ENCODE results near the gene SPOCK1. TPM values are rescaled to one million over a fixed set of nuclear protein-coding genes. Genes with fewer than 3 reads are reported as not detected.

The SPOCK1 gene
- total RNA-seq, 1 experiment from 2014 or later = 9.8 TPM

DNA sequence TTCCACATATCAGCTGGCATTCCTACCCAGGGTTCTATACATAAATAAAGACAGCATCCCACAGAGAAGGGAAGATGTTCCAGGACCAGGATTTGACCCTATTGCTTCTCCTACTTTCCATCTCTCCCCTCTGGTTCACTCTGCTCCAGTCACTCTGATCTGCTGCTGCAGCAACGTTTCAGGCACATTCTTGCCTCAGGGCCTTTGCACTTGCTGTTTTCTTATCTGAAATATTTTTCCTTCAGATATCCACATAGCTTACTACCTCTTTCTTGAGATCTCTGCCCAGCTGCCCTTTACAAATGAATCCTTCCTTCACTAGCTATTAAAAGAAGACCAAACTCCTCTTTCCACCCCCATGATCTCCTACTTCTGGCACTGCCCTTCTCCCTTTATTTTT is 204.5 kb downstream of the SPOCK1 start:
- DNase-seq (no peak), ATAC-seq (no peak)
- Histone ChIP-seq H3K27ac (ENCODE audit: low read length) (no peak overlapping the region; the same call in 1 of the 2 replicates), H3K9me3 (ENCODE audit: low read length) (no peaks in the 10 kb centered on the region), H3F3A (ENCODE audit: low read length, unreplicated experiment) (no peaks in the 10 kb centered on the region), H3K27me3 (ENCODE audit: low read length) (no peaks in the 10 kb centered on the region), H3K79me2 (ENCODE audit: low read length) (no peaks in the 10 kb centered on the region), H2AFZ (ENCODE audit: low read length) (no peak overlapping the region), H3K9ac (ENCODE audit: low read length) (no peak overlapping the region), H3K36me3 (ENCODE audit: low read depth, low read length) (no peaks in the 10 kb centered on the region), H3K4me3 (ENCODE audit: low read length) (no peak overlapping the region), H3K4me1 (ENCODE audit: insufficient read depth, low read length) (peaks cover 53% of the 10 kb centered on the region), H4K20me1 (ENCODE audit: low read length) (no peaks in the 10 kb centered on the region), H3K4me2 (ENCODE audit: low read length) (no peak overlapping the region), H3K9me2 (replicated peaks; ENCODE audit: low read length) (no peaks in the 10 kb centered on the region)
- CTCF ChIA-PET = interaction anchor here (1.0 kb wide), 1 partner anchor 26 kb away, joined by 3 read pairs; no protein-coding TSS in a partner anchor
- no TSS peak for BruUV-seq (replicated peaks)
- TF ChIP-seq EZH2phosphoT487 (IDR thresholded peaks at IDR 0.05; ENCODE audit: borderline replicate concordance, low read length) = no peak
- TF ChIP-seq EZH2 (IDR thresholded peaks at IDR 0.05; ENCODE audit: low read length, unreplicated experiment) = no peak
- TF ChIP-seq, protein P1, sequence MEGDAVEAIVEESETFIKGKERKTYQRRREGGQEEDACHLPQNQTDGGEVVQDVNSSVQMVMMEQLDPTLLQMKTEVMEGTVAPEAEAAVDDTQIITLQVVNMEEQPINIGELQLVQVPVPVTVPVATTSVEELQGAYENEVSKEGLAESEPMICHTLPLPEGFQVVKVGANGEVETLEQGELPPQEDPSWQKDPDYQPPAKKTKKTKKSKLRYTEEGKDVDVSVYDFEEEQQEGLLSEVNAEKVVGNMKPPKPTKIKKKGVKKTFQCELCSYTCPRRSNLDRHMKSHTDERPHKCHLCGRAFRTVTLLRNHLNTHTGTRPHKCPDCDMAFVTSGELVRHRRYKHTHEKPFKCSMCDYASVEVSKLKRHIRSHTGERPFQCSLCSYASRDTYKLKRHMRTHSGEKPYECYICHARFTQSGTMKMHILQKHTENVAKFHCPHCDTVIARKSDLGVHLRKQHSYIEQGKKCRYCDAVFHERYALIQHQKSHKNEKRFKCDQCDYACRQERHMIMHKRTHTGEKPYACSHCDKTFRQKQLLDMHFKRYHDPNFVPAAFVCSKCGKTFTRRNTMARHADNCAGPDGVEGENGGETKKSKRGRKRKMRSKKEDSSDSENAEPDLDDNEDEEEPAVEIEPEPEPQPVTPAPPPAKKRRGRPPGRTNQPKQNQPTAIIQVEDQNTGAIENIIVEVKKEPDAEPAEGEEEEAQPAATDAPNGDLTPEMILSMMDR (conservative IDR thresholded peaks at IDR 0.05; ENCODE audit: low read depth, low read length) = no peak
- POLR2A ChIA-PET (ENCODE audit: unreplicated experiment) = no interaction called here
- intact Hi-C loops (cut with micrococcal nuclease) = loop anchor here (5.0 kb wide), 1 partner anchor 217 kb away; no protein-coding TSS in a partner anchor

DNA sequence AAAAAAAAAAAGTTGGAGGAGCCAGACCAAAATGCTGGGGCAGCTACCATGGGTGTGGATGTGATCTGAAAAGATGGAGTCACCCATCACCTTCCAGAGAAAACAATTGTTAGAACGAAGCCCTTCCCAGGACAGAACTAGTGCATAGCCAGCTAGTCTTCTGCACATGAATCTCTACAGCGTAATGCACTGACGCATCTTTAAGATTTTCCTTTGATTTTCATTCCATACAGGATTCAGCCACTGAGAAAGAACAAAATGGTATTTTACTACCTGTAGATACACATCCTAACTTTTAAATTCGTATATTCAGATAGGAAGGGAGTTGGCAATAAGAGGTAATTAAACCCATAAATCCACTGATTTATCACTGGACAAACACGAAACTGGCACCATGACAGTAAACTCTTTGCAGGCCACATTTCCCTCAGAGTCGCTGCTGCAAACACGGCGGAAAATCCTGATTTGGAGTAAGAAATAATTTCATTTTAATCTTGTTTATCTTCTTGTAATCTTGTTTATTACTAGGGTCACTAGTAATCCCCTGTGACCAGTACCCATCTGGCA is 206.6 kb downstream of the SPOCK1 start:
- H3K27me3 ChIP-seq (ENCODE audit: low read length) = no peaks in the 10 kb centered on the region
- H2AFZ ChIP-seq (ENCODE audit: low read length) = no peak overlapping the region
- no TSS peak for BruUV-seq (replicated peaks)
- peak overlapping the region; percentile 9; the same call in 1 of the 2 replicates for H3K4me3 ChIP-seq (ENCODE audit: low read length)
- no peaks in the 10 kb centered on the region for H3K79me2 ChIP-seq (ENCODE audit: low read length)
- peaks cover 51% of the 10 kb centered on the region for H3K4me1 ChIP-seq (ENCODE audit: insufficient read depth, low read length)
- H3K9me3 ChIP-seq (ENCODE audit: low read length) = no peaks in the 10 kb centered on the region
- intact Hi-C loops (cut with micrococcal nuclease) = loop anchor here (1.0 to 5.0 kb wide), 4 partner anchors 10 to 215 kb away; no protein-coding TSS in a partner anchor
- H3K27ac ChIP-seq (ENCODE audit: low read length) = peak overlapping the region; percentile 97
- H3F3A ChIP-seq (ENCODE audit: low read length, unreplicated experiment) = no peaks in the 10 kb centered on the region
- H4K20me1 ChIP-seq (ENCODE audit: low read length) = no peaks in the 10 kb centered on the region
- no peak for TF ChIP-seq EZH2 (IDR thresholded peaks at IDR 0.05; ENCODE audit: low read length, unreplicated experiment)
- TF ChIP-seq, protein P1 (conservative IDR thresholded peaks at IDR 0.05; ENCODE audit: low read depth, low read length) = no peak
- no peak for TF ChIP-seq EZH2phosphoT487 (IDR thresholded peaks at IDR 0.05; ENCODE audit: borderline replicate concordance, low read length)
- ATAC-seq = peak; percentile 69
- peak overlapping the region; percentile 81 for H3K9ac ChIP-seq (ENCODE audit: low read length)
- H3K36me3 ChIP-seq (ENCODE audit: low read depth, low read length) = no peaks in the 10 kb centered on the region
- POLR2A ChIA-PET (ENCODE audit: unreplicated experiment) = interaction anchor here (0.6 to 1.1 kb wide), 3 partner anchors 10 to 220 kb away, joined by 3 to 14 read pairs (median 4); no protein-coding TSS in a partner anchor
- CTCF ChIA-PET = interaction anchor here (1.0 kb wide), 1 partner anchor 28 kb away, joined by 5 read pairs; no protein-coding TSS in a partner anchor
- no peaks in the 10 kb centered on the region for H3K9me2 ChIP-seq (replicated peaks; ENCODE audit: low read length)
- DNase-seq = peak; percentile 86
- peak overlapping the region; percentile 58 for H3K4me2 ChIP-seq (ENCODE audit: low read length)

DNA sequence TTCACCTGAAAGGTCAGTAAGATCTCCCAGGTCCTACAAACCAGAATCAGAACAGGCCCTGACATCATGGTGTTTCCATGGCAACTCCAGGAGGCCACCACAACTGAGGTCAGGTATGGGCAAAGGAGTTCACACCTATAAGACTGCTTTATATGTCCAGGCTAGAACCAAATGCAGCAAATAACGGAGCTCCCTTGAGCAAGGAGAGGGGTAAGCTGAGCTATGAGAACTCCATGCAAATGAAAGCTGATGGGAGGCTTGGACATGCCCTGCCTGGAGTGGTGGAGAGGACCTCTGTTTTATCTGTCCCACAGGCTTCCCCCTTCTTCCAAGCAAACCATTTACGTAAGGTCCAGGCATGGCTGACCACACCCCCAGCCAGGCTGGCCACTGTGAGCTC is 207.7 kb downstream of the SPOCK1 start:
- H3K4me1 ChIP-seq (ENCODE audit: insufficient read depth, low read length) = peaks cover 40% of the 10 kb centered on the region
- BruUV-seq (replicated peaks) = no TSS peak
- no peaks in the 10 kb centered on the region for H3K36me3 ChIP-seq (ENCODE audit: low read depth, low read length)
- intact Hi-C loops (cut with micrococcal nuclease) = loop anchor here (5.0 kb wide), 1 partner anchor 214 kb away; no protein-coding TSS in a partner anchor
- H3K79me2 ChIP-seq (ENCODE audit: low read length) = no peaks in the 10 kb centered on the region
- H3K9me2 ChIP-seq (replicated peaks; ENCODE audit: low read length) = no peaks in the 10 kb centered on the region
- no peaks in the 10 kb centered on the region for H4K20me1 ChIP-seq (ENCODE audit: low read length)
- no peaks in the 10 kb centered on the region for H3K9me3 ChIP-seq (ENCODE audit: low read length)
- POLR2A ChIA-PET (ENCODE audit: unreplicated experiment) = no interaction called here
- TF ChIP-seq, protein P1 (conservative IDR thresholded peaks at IDR 0.05; ENCODE audit: low read depth, low read length) = no peak
- TF ChIP-seq EZH2phosphoT487 (IDR thresholded peaks at IDR 0.05; ENCODE audit: borderline replicate concordance, low read length) = no peak
- TF ChIP-seq EZH2 (IDR thresholded peaks at IDR 0.05; ENCODE audit: low read length, unreplicated experiment) = no peak
- H3K9ac ChIP-seq (ENCODE audit: low read length) = no peak overlapping the region; the same call in 1 of the 2 replicates
- no peaks in the 10 kb centered on the region for H3F3A ChIP-seq (ENCODE audit: low read length, unreplicated experiment)
- no peak overlapping the region for H3K4me2 ChIP-seq (ENCODE audit: low read length)
- CTCF ChIA-PET = no interaction called here
- H2AFZ ChIP-seq (ENCODE audit: low read length) = no peak overlapping the region
- no peak for DNase-seq
- no peak overlapping the region for H3K4me3 ChIP-seq (ENCODE audit: low read length)
- no peaks in the 10 kb centered on the region for H3K27me3 ChIP-seq (ENCODE audit: low read length)
- no peak for ATAC-seq
- peak overlapping the region; percentile 97 for H3K27ac ChIP-seq (ENCODE audit: low read length)
